Subcutaneous abdominal adipose tissue (tissue), 5 donors: ENCODE data around the gene DISP2.
A peak's percentile ranks its signal among the peaks of the same experiment; 100 is the strongest.

Experiments used
- H3K27ac ChIP-seq: one replicate; pipeline ENCODE4 v1.7.0; 2013; ENCODE audit warnings: low read depth, mild to moderate bottlenecking, inconsistent platforms, low read length, moderate library complexity
- H3K27me3 ChIP-seq, 5 donors: one replicate each; pipeline ENCODE4 v1.7.0; 2013; ENCODE audit warnings: low read length in 5 of 5, inconsistent platforms in 1 of 5; ENCODE audit not compliant: control insufficient read depth in 5 of 5, insufficient read depth in 4 of 5
- H3K36me3 ChIP-seq, 5 donors: one replicate each; pipeline ENCODE4 v1.7.0; 2013; ENCODE audit warnings: low read length in 5 of 5; ENCODE audit not compliant: control insufficient read depth in 5 of 5, insufficient read depth in 5 of 5
- H3K4me1 ChIP-seq, 5 donors: one replicate each; pipeline ENCODE4 v1.7.0; 2013; ENCODE audit warnings: low read length in 5 of 5, mild to moderate bottlenecking in 3 of 5, moderate library complexity in 1 of 5; ENCODE audit not compliant: control insufficient read depth in 5 of 5, insufficient read depth in 5 of 5
- H3K4me3 ChIP-seq, 5 donors: one replicate each; pipeline ENCODE4 v1.7.0; 2013; ENCODE audit warnings: low read length in 5 of 5, low read depth in 1 of 5
- H3K9ac ChIP-seq, 5 donors: one replicate each; pipeline ENCODE4 v1.7.0; 2013; ENCODE audit warnings: low read length in 5 of 5, mild to moderate bottlenecking in 4 of 5, moderate library complexity in 3 of 5
- H3K9me3 ChIP-seq, 5 donors: one replicate each; pipeline ENCODE4 v1.7.0; 2013; ENCODE audit warnings: low read length in 5 of 5; ENCODE audit not compliant: control insufficient read depth in 5 of 5
- donor health status: healthy.
- donor health status: healthy.
- donor health status: healthy.
- donor health status: healthy.
- donor health status: healthy.

The DISP2 gene

DNA sequence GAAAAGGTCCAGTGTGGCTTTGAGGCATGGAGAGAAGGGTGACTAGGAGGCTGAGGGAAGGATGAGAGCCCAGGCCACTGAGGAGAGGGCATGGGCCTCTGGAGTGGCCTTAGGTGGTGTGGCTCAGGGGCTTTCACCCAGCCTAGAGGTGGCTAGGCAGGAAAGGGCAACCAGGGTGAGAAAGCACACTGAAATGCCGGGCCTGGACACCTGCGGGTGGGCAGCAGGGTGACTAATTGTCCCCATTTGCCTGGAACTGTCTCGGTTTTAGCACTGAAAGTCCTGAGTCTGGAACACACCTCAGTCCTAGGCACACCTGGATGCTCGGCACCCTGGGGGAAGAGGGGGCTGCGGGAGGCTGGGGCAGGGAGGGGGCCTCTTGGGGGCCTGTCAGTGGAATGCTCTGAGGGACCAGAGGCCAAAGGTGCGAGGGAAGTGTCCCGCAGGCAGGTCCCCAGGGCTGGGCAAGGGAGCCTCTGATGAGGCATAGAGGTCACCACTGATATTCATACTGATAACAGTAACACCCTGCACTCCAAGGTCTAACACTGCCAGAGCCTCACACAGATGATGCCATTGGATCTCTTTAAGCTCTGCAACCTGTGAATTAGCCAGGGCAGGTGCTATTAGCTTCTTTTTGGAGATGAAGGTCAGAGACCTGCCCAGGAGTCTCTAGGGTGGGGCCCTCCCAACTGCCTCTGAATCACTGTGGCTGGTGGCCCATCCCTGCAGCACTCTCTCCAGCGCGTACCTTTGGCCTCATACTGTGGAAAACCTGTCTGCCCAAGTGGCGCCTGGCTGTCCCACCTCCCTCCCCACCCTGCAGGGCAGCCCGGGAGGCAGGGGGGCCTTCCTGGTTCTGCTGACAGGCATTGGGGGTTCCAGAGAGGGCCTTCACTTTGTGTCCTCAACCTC is 10.2 kb upstream of the DISP2 start:
- no peak overlapping the region for H3K27ac ChIP-seq
- H3K27me3 ChIP-seq, result peaks cover 0 to 5% (median 0%) of the 10 kb centered on the region in 5 donors
- H3K9me3 ChIP-seq, result no peaks in the 10 kb centered on the region
- H3K36me3 ChIP-seq, result no peaks in the 10 kb centered on the region
- H3K9ac ChIP-seq, result no peak overlapping the region
- peaks cover 2 to 20% (median 14%) of the 10 kb centered on the region in 5 donors for H3K4me1 ChIP-seq
- H3K4me3 ChIP-seq, result no peak overlapping the region

GRCh38 chr15:40348474-40348870 is 9.5 kb upstream of the DISP2 start:
- no peak overlapping the region for H3K4me3 ChIP-seq

DNA sequence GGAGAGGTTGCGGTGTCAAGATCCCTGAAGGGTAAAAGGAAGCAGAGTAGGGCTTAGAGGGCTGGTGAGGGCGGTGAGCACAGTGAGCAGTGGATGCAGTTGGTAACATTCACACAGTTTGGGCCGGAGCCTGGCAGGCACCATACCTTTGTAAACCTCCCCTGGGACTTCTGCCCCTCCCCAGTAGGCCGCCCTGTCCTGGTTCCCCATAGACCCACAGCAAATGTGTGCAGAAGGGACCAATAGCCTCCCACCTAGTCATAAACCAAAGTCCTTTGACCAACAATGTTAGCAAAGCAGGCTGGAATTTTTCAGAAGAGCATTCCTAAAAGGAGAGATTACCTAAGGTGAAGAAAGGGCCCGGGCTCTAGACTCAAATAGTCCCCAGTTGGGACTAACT is 8.9 kb upstream of the DISP2 start:
- Histone ChIP-seq H3K9ac (no peak overlapping the region), H3K27ac (no peak overlapping the region), H3K4me1 (peaks cover 0 to 12% (median 8%) of the 10 kb centered on the region in 5 donors)

More at GRCh38 chr15:40348474-40348870, 9.5 kb upstream of the DISP2 start:
- H3K9me3 ChIP-seq, result no peaks in the 10 kb centered on the region
- peaks cover 0 to 7% (median 0%) of the 10 kb centered on the region in 5 donors for H3K27me3 ChIP-seq
- H3K4me1 ChIP-seq, result peaks cover 0 to 14% (median 8%) of the 10 kb centered on the region in 5 donors
- H3K9ac ChIP-seq, result no peak overlapping the region
- H3K27ac ChIP-seq, result no peak overlapping the region
- no peaks in the 10 kb centered on the region for H3K36me3 ChIP-seq

GRCh38 chr15:40352281-40352901 is 5.6 kb upstream of the DISP2 start:
- Histone ChIP-seq H3K9me3 (no peaks in the 10 kb centered on the region), H3K4me1 (peaks cover 0 to 14% (median 11%) of the 10 kb centered on the region in 5 donors), H3K4me3 (no peak overlapping the region), H3K27ac (no peak overlapping the region), H3K9ac (no peak overlapping the region), H3K27me3 (peaks cover 0 to 11% (median 0%) of the 10 kb centered on the region in 5 donors), H3K36me3 (no peaks in the 10 kb centered on the region)

More for the DNA sequence above, 8.9 kb upstream of the DISP2 start:
- Histone ChIP-seq H3K9me3 (no peaks in the 10 kb centered on the region), H3K36me3 (no peaks in the 10 kb centered on the region), H3K4me3 (no peak overlapping the region), H3K27me3 (peaks cover 0 to 11% (median 0%) of the 10 kb centered on the region in 5 donors)

DNA sequence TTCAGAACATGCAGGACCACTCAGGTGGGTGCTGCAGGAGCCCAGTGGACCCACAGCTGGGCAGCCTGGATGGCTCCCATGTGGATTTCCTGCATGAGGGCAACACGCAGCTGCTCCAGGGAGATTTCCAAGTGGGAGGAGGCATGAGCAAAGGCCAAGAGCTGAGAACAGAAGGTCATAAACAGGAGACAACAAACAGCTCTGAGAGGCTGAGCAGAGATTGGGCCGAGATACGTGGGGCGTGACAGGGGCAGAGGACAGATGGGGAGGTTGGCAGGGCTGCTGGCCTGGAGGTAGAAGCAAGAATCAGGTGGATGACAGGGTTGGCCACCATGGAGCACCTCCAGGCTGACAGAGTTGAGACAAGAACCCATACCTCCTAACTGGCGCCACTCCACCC is 4.3 kb upstream of the DISP2 start:
- Histone ChIP-seq H3K27ac (no peak overlapping the region), H3K4me1 (peaks cover 0 to 25% (median 22%) of the 10 kb centered on the region in 5 donors), H3K36me3 (no peaks in the 10 kb centered on the region), H3K27me3 (peaks cover 0 to 11% (median 0%) of the 10 kb centered on the region in 5 donors), H3K9me3 (no peaks in the 10 kb centered on the region), H3K4me3 (no peak overlapping the region), H3K9ac (no peak overlapping the region)

DNA sequence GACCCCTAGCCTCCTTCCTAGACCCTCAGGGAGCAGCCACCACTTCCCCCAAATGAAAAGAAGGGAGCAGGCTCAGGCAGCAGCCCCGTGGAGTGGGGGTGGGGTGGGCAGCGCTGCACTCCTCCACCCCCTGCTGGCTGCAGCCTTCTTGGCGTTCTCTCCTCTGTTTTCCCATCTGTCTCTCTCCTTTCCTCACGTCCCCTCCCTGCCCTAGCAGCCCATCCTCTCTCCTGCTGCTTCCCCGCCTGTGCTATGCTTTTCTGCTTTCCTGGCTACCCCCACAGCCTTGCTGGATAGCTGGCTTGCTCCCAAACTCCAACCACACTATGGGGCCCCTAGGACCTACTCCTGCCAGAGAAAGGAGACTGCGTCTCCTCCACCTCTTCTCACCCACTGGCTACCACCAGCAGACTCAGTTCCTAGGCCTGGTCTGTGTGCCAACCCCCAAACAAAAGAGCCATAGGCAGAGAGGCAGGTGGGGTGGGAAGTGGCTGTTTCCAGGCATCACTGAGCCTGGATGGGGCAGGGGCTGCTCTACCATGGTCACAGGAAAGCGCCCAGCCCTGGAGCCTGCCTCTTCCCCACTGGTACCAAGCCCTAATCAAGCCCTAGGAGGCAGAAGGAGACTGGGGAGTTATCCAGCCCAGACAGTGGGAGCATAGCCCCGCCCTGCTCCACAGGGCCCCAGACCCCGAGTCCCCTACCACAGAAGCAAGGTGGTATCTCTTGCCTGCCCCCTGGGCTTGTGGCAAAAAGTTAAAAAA is 3.4 kb upstream of the DISP2 start:
- H3K9me3 ChIP-seq, result no peaks in the 10 kb centered on the region

DNA sequence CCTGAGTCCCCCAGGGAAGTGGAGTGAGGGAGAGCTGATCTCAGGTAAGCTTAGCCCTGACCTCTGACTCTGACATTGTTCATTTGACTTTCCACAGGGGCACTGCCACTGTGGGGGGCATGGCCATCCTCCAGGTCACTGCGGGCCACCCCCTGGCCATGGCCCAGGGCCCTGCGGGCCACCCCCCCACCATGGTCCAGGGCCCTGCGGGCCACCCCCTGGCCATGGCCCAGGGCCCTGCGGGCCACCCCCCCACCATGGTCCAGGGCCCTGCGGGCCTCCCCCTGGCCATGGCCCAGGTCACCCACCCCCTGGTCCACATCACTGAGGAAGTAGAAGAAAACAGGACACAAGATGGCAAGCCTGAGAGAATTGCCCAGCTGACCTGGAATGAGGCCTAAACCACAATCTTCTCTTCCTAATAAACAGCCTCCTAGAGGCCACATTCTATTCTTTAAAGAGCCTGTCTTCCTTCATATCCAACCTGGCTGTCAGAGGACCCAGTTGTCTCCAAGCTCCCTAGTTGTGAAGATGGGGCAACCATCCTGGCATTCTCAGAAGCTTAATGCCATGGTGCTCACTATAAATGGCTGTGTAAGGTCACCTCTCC is 1.9 kb upstream of the DISP2 start:
- H3K36me3 ChIP-seq, result no peaks in the 10 kb centered on the region
- peaks cover 0 to 27% (median 24%) of the 10 kb centered on the region in 5 donors for H3K4me1 ChIP-seq
- peaks cover 0 to 13% (median 0%) of the 10 kb centered on the region in 5 donors for H3K27me3 ChIP-seq
- H3K9me3 ChIP-seq, result no peaks in the 10 kb centered on the region
- H3K4me3 ChIP-seq, result no peak overlapping the region
- no peak overlapping the region for H3K9ac ChIP-seq
- no peak overlapping the region for H3K27ac ChIP-seq

More for the DNA sequence above, 3.4 kb upstream of the DISP2 start:
- Histone ChIP-seq H3K4me3 (no peak overlapping the region), H3K9ac (no peak overlapping the region), H3K27me3 (peaks cover 0 to 15% (median 0%) of the 10 kb centered on the region in 5 donors), H3K36me3 (no peaks in the 10 kb centered on the region), H3K4me1 (peaks cover 0 to 27% (median 24%) of the 10 kb centered on the region in 5 donors), H3K27ac (no peak overlapping the region)

DNA sequence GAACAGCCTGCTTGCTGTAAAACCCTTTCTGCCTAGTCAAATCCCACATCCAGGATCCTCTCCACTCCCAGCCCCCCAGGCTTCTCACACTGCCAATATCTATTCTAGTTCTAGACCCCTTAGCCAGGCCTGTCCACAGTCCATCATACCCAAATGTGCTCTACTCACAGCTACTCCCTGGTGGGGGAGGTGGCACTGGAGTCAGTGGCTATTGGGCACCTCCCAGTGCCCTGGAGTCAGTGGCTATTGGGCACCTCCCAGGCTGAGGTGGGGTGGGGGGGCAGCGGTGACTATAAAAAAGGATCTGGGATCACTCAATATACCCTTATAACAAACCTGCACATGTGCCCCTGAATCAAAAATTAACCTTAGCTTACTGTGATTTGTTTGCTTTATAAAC is 773 bp upstream of the DISP2 start:
- H3K4me1 ChIP-seq, result peaks cover 0 to 27% (median 24%) of the 10 kb centered on the region in 5 donors
- no peaks in the 10 kb centered on the region for H3K36me3 ChIP-seq
- H3K27me3 ChIP-seq, result peaks cover 0 to 13% (median 0%) of the 10 kb centered on the region in 5 donors
- H3K9ac ChIP-seq, result no peak overlapping the region
- H3K4me3 ChIP-seq, result no peak overlapping the region
- H3K9me3 ChIP-seq, result no peaks in the 10 kb centered on the region
- H3K27ac ChIP-seq, result no peak overlapping the region

DNA sequence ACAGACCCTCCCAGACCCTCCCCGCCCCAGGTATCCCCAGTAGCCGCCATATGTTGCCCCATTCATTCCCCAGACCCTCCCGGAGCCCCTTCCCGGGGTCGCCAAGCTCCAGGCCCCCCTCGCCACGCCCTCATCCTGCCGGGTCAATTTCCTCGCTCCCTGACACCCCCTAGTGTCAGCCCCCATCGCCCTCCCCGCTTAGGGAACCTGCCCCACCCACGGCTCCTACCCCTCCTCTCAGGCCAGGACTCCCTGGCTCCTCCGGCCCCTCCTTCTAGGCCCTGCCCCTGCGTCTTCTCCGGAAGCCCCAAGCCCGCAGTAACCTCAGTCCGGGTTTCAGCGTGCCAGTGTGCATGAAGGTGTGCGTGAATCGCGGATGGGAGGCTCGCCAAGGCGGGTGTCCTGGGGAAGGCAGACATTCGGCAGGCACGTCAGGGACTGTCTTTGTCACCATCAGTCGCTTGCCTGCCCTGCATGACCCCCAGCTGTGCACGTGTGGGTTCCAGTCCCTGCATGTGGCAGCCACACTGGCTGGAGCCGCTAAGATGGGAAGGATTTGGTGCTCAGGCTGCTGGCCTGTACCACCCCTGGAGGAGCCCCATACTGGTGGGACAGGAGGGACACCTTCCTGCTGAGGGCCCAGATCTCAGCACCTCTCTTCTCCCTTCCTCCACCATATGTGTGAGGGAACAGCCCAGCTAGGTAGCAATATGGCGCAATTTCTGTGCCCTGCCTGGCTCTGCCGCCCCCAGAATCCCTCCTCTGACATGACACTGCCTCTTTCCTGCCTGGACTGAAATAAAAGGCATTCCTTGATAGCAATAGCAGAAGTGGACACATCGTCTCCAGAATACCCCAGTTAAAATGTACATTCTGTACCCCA is 693 bp downstream of the DISP2 start:
- H3K27me3 ChIP-seq, result peaks cover 0 to 8% (median 0%) of the 10 kb centered on the region in 5 donors
- peak overlapping the region in 4 of 5 donors; percentile 38 to 73 (median 52) for H3K4me3 ChIP-seq
- H3K27ac ChIP-seq, result no peak overlapping the region
- H3K4me1 ChIP-seq, result peaks cover 0 to 23% (median 22%) of the 10 kb centered on the region in 5 donors
- no peak overlapping the region for H3K9ac ChIP-seq
- no peaks in the 10 kb centered on the region for H3K36me3 ChIP-seq
- H3K9me3 ChIP-seq, result no peaks in the 10 kb centered on the region
